Breast epithelium (tissue), 3 donors: ENCODE measurements around the gene PDK4.

Experiments
- POLR2A ChIP-seq: fragments of 450-650 bp; IDR thresholded peaks from one replicate; pipeline ENCODE4 v1.6.1; 2016; ENCODE audit warnings: antibody characterized with exemption, mild to moderate bottlenecking, moderate library complexity
- POLR2AphosphoS5 ChIP-seq, 3 donors: sonication (generic); formaldehyde crosslinking; IDR thresholded peaks; one replicate each; pipeline ENCODE4 v1.6.1; 2017; ENCODE audit warnings: antibody characterized with exemption in 3 of 3
- TF ChIP-seq, protein P1 (sequence below), 3 donors: fragments of 450-650 bp; IDR thresholded peaks; one replicate each; pipeline ENCODE4 v1.5.1; 2016 to 2017; ENCODE audit warnings: antibody characterized with exemption in 3 of 3, mild to moderate bottlenecking in 3 of 3, moderate library complexity in 3 of 3

DNA sequence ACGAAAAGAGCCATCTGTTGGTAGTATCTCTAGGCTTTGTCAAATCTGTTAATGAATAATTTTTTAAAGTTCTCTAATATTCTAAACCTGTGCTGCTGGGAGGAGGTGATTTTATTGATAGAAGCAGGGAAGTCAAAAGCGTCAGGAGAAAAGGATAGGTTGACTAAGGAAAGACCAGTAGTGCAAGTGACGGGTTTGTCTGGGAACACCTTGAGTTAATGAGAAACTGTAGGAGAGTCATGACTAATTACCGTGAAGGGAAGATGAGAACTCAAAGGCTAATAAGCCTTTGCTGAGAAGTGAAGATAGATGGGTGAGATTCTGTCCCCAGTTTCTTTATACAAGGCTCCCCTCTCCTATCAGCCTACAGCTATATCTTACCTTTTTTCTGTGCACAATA is 5.0 kb upstream of the PDK4 start:
- TF ChIP-seq, protein P1, sequence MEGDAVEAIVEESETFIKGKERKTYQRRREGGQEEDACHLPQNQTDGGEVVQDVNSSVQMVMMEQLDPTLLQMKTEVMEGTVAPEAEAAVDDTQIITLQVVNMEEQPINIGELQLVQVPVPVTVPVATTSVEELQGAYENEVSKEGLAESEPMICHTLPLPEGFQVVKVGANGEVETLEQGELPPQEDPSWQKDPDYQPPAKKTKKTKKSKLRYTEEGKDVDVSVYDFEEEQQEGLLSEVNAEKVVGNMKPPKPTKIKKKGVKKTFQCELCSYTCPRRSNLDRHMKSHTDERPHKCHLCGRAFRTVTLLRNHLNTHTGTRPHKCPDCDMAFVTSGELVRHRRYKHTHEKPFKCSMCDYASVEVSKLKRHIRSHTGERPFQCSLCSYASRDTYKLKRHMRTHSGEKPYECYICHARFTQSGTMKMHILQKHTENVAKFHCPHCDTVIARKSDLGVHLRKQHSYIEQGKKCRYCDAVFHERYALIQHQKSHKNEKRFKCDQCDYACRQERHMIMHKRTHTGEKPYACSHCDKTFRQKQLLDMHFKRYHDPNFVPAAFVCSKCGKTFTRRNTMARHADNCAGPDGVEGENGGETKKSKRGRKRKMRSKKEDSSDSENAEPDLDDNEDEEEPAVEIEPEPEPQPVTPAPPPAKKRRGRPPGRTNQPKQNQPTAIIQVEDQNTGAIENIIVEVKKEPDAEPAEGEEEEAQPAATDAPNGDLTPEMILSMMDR (IDR thresholded peaks at IDR 0.05), result no peak
- TF ChIP-seq POLR2A (no peak), POLR2AphosphoS5 (IDR thresholded peaks at IDR 0.05) (no peak)
